ENCODE measurements around the gene GHRH.

The GHRH gene, protein sequence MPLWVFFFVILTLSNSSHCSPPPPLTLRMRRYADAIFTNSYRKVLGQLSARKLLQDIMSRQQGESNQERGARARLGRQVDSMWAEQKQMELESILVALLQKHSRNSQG
- 0 reads per million in 3 donors for total RNA-seq

GRCh38 chr20:37261714-37262113 is at the start of gene GHRH:
GHRH (minus strand) TSS chr20:37261814; CDS start chr20:37256889, 4,925 bp downstream.
- Histone ChIP-seq H3K4me1 (ENCODE audit: control insufficient read depth, insufficient read depth, low read length, poor library complexity, severe bottlenecking) (no peaks in the 10 kb centered on the region), H3K27me3 (replicated peaks; ENCODE audit: control insufficient read depth, insufficient read depth, low read length, poor library complexity, severe bottlenecking) (no peaks in the 10 kb centered on the region), H3K4me3 (ENCODE audit: insufficient read depth, low read depth, low read length, poor library complexity, severe bottlenecking) (no peak within 1 kb of the TSS), H3K9me3 (ENCODE audit: control insufficient read depth, low read length) (no peaks in the 10 kb centered on the region), H3K27ac (ENCODE audit: insufficient read depth, low read length, poor library complexity, severe bottlenecking) (no peak within 1 kb of the TSS), H3K36me3 (ENCODE audit: control insufficient read depth, insufficient read depth, low read length) (no peaks in the 10 kb centered on the region)
- DNase-seq: no peak

GRCh38 chr20:37310951-37311350 is 49.3 kb upstream of the GHRH start:
- no peak overlapping the region for H3K27ac ChIP-seq (ENCODE audit: insufficient read depth, low read length, poor library complexity, severe bottlenecking)
- no peaks in the 10 kb centered on the region for H3K27me3 ChIP-seq (replicated peaks; ENCODE audit: control insufficient read depth, insufficient read depth, low read length, poor library complexity, severe bottlenecking)
- H3K36me3 ChIP-seq (ENCODE audit: control insufficient read depth, insufficient read depth, low read length): peaks cover 23% of the 10 kb centered on the region
- H3K9me3 ChIP-seq (ENCODE audit: control insufficient read depth, low read length): no peaks in the 10 kb centered on the region
- no peaks in the 10 kb centered on the region for H3K4me1 ChIP-seq (ENCODE audit: control insufficient read depth, insufficient read depth, low read length, poor library complexity, severe bottlenecking)
- no peak for DNase-seq
- no peak overlapping the region for H3K4me3 ChIP-seq (ENCODE audit: insufficient read depth, low read depth, low read length, poor library complexity, severe bottlenecking)

GRCh38 chr20:37309936-37310590 is 48.4 kb upstream of the GHRH start:
- Histone ChIP-seq H3K4me1 (ENCODE audit: control insufficient read depth, insufficient read depth, low read length, poor library complexity, severe bottlenecking) (no peaks in the 10 kb centered on the region), H3K9me3 (ENCODE audit: control insufficient read depth, low read length) (no peaks in the 10 kb centered on the region), H3K27ac (ENCODE audit: insufficient read depth, low read length, poor library complexity, severe bottlenecking) (no peak overlapping the region), H3K4me3 (ENCODE audit: insufficient read depth, low read depth, low read length, poor library complexity, severe bottlenecking) (no peak overlapping the region), H3K36me3 (ENCODE audit: control insufficient read depth, insufficient read depth, low read length) (peaks cover 23% of the 10 kb centered on the region), H3K27me3 (replicated peaks; ENCODE audit: control insufficient read depth, insufficient read depth, low read length, poor library complexity, severe bottlenecking) (no peaks in the 10 kb centered on the region)
- DNase-seq: no peak

DNA sequence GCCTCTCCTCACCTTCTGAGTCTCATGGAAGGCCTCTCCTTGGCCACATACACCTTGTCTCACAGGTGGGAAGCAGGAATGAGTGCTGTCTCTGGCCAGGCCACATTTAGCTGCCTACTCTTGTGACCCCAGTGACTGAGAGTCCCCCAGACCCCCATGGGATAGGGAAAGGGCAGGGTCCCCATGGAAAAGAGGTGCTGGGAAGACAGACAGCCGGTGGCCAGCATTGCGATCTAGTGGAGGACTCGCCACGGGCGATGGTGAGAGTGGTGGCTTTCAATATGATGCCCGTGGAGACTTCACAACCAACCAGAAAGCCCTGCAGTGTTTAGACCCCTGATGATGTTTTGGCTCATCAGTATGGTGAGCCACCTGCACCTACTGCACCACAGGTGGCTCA is 47.7 kb upstream of the GHRH start:
- H3K27ac ChIP-seq (ENCODE audit: insufficient read depth, low read length, poor library complexity, severe bottlenecking): no peak overlapping the region
- no peak for DNase-seq
- H3K27me3 ChIP-seq (replicated peaks; ENCODE audit: control insufficient read depth, insufficient read depth, low read length, poor library complexity, severe bottlenecking): no peaks in the 10 kb centered on the region
- peaks cover 23% of the 10 kb centered on the region for H3K36me3 ChIP-seq (ENCODE audit: control insufficient read depth, insufficient read depth, low read length)
- H3K9me3 ChIP-seq (ENCODE audit: control insufficient read depth, low read length): no peaks in the 10 kb centered on the region
- no peak overlapping the region for H3K4me3 ChIP-seq (ENCODE audit: insufficient read depth, low read depth, low read length, poor library complexity, severe bottlenecking)
- H3K4me1 ChIP-seq (ENCODE audit: control insufficient read depth, insufficient read depth, low read length, poor library complexity, severe bottlenecking): no peaks in the 10 kb centered on the region

DNA sequence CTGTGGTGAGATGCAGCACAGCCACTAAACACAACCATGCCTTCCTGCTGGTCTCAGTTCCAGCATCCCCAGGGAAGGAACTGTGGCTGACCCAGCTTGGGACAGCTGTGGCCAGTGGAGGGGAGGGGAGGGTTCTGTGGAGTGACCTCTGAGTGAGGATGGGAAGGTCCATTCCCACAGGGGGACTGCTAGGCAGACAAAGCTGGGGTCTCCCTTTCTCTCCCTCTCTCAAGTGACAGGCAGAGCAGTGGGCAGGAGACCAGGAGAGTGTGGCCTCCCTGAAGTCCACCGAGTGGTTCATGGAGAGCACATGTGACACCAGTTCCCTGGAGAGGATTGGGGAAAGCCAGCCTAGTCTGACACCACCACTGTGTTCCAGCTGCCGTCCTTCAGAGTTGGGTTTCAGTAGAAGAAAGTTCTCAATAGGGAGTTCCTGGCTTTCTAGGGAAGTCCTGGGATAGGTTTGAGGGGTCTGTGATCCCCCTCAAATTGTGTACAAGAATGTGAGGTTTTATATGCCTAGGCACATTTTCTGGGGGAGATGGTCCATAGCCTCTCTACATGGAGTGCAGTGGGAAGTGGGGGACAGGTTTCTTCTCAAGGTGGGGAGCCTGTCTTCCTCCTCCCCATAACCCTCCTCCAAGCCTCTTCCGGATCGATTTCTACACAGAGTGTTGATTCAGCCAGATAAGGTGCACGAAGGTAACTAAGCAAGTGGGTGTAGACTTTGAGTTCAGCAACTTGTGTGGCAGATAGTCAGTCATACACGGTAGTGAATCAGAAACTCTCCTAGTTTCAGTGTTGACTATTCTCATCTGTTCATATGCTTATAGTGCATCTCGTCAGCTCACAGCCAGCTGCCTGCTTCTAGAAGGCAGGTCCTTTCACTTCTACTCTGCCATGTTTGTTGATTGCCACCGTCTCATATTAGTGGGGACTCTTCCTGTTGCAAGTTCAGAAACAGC is 46.8 kb upstream of the GHRH start:
- Histone ChIP-seq H3K27ac (ENCODE audit: insufficient read depth, low read length, poor library complexity, severe bottlenecking) (no peak overlapping the region), H3K4me1 (ENCODE audit: control insufficient read depth, insufficient read depth, low read length, poor library complexity, severe bottlenecking) (no peaks in the 10 kb centered on the region), H3K9me3 (ENCODE audit: control insufficient read depth, low read length) (no peaks in the 10 kb centered on the region), H3K36me3 (ENCODE audit: control insufficient read depth, insufficient read depth, low read length) (peaks cover 20% of the 10 kb centered on the region), H3K27me3 (replicated peaks; ENCODE audit: control insufficient read depth, insufficient read depth, low read length, poor library complexity, severe bottlenecking) (no peaks in the 10 kb centered on the region), H3K4me3 (ENCODE audit: insufficient read depth, low read depth, low read length, poor library complexity, severe bottlenecking) (no peak overlapping the region)
- DNase-seq: no peak

GRCh38 chr20:37305839-37306238 is 44.2 kb upstream of the GHRH start:
- no peak overlapping the region for H3K27ac ChIP-seq (ENCODE audit: insufficient read depth, low read length, poor library complexity, severe bottlenecking)
- peaks cover 34% of the 10 kb centered on the region for H3K36me3 ChIP-seq (ENCODE audit: control insufficient read depth, insufficient read depth, low read length)
- H3K4me3 ChIP-seq (ENCODE audit: insufficient read depth, low read depth, low read length, poor library complexity, severe bottlenecking): no peak overlapping the region
- no peaks in the 10 kb centered on the region for H3K27me3 ChIP-seq (replicated peaks; ENCODE audit: control insufficient read depth, insufficient read depth, low read length, poor library complexity, severe bottlenecking)
- H3K9me3 ChIP-seq (ENCODE audit: control insufficient read depth, low read length): no peaks in the 10 kb centered on the region
- DNase-seq: no peak
- no peaks in the 10 kb centered on the region for H3K4me1 ChIP-seq (ENCODE audit: control insufficient read depth, insufficient read depth, low read length, poor library complexity, severe bottlenecking)

- Histone ChIP-seq H3K36me3 (ENCODE audit: control insufficient read depth, insufficient read depth, low read length) (peaks cover 29% of the 10 kb centered on the region), H3K27ac (ENCODE audit: insufficient read depth, low read length, poor library complexity, severe bottlenecking) (no peak overlapping the region)
- no peak for DNase-seq
Measured at GRCh38 chr20:37305079-37305478, 43.5 kb upstream of the GHRH start.

GRCh38 chr20:37303637-37304036 is 42.0 kb upstream of the GHRH start:
- H3K27ac ChIP-seq (ENCODE audit: insufficient read depth, low read length, poor library complexity, severe bottlenecking): no peak overlapping the region
- no peak overlapping the region for H3K4me3 ChIP-seq (ENCODE audit: insufficient read depth, low read depth, low read length, poor library complexity, severe bottlenecking)
- no peak for DNase-seq
- no peaks in the 10 kb centered on the region for H3K9me3 ChIP-seq (ENCODE audit: control insufficient read depth, low read length)
- H3K36me3 ChIP-seq (ENCODE audit: control insufficient read depth, insufficient read depth, low read length): peaks cover 21% of the 10 kb centered on the region
- no peaks in the 10 kb centered on the region for H3K27me3 ChIP-seq (replicated peaks; ENCODE audit: control insufficient read depth, insufficient read depth, low read length, poor library complexity, severe bottlenecking)
- no peaks in the 10 kb centered on the region for H3K4me1 ChIP-seq (ENCODE audit: control insufficient read depth, insufficient read depth, low read length, poor library complexity, severe bottlenecking)

More at GRCh38 chr20:37305079-37305478, 43.5 kb upstream of the GHRH start:
- H3K27me3 ChIP-seq (replicated peaks; ENCODE audit: control insufficient read depth, insufficient read depth, low read length, poor library complexity, severe bottlenecking): no peaks in the 10 kb centered on the region
- H3K9me3 ChIP-seq (ENCODE audit: control insufficient read depth, low read length): no peaks in the 10 kb centered on the region
- no peaks in the 10 kb centered on the region for H3K4me1 ChIP-seq (ENCODE audit: control insufficient read depth, insufficient read depth, low read length, poor library complexity, severe bottlenecking)
- H3K4me3 ChIP-seq (ENCODE audit: insufficient read depth, low read depth, low read length, poor library complexity, severe bottlenecking): no peak overlapping the region

GRCh38 chr20:37302981-37303380 is 41.4 kb upstream of the GHRH start:
- Histone ChIP-seq H3K9me3 (ENCODE audit: control insufficient read depth, low read length) (no peaks in the 10 kb centered on the region), H3K36me3 (ENCODE audit: control insufficient read depth, insufficient read depth, low read length) (peaks cover 21% of the 10 kb centered on the region), H3K27me3 (replicated peaks; ENCODE audit: control insufficient read depth, insufficient read depth, low read length, poor library complexity, severe bottlenecking) (no peaks in the 10 kb centered on the region), H3K27ac (ENCODE audit: insufficient read depth, low read length, poor library complexity, severe bottlenecking) (no peak overlapping the region), H3K4me3 (ENCODE audit: insufficient read depth, low read depth, low read length, poor library complexity, severe bottlenecking) (no peak overlapping the region), H3K4me1 (ENCODE audit: control insufficient read depth, insufficient read depth, low read length, poor library complexity, severe bottlenecking) (no peaks in the 10 kb centered on the region)
- no peak for DNase-seq

GRCh38 chr20:37301558-37301957 is 39.9 kb upstream of the GHRH start:
- no peaks in the 10 kb centered on the region for H3K4me1 ChIP-seq (ENCODE audit: control insufficient read depth, insufficient read depth, low read length, poor library complexity, severe bottlenecking)
- no peak for DNase-seq
- peaks cover 21% of the 10 kb centered on the region for H3K36me3 ChIP-seq (ENCODE audit: control insufficient read depth, insufficient read depth, low read length)

More at GRCh38 chr20:37301558-37301957, 39.9 kb upstream of the GHRH start:
- H3K4me3 ChIP-seq (ENCODE audit: insufficient read depth, low read depth, low read length, poor library complexity, severe bottlenecking): no peak overlapping the region
- no peaks in the 10 kb centered on the region for H3K27me3 ChIP-seq (replicated peaks; ENCODE audit: control insufficient read depth, insufficient read depth, low read length, poor library complexity, severe bottlenecking)
- H3K27ac ChIP-seq (ENCODE audit: insufficient read depth, low read length, poor library complexity, severe bottlenecking): no peak overlapping the region
- H3K9me3 ChIP-seq (ENCODE audit: control insufficient read depth, low read length): no peaks in the 10 kb centered on the region
